Breast epithelium (tissue), 3 donors: ENCODE measurements around the gene AFG1L.

Experiments
- POLR2A ChIP-seq: fragments of 450-650 bp; IDR thresholded peaks from one replicate; pipeline ENCODE4 v1.6.1; 2016; ENCODE audit warnings: antibody characterized with exemption, mild to moderate bottlenecking, moderate library complexity
- POLR2AphosphoS5 ChIP-seq, 3 donors: sonication (generic); formaldehyde crosslinking; IDR thresholded peaks; one replicate each; pipeline ENCODE4 v1.6.1; 2017; ENCODE audit warnings: antibody characterized with exemption in 3 of 3
- TF ChIP-seq, protein P1 (sequence below), 3 donors: fragments of 450-650 bp; IDR thresholded peaks; one replicate each; pipeline ENCODE4 v1.5.1; 2016 to 2017; ENCODE audit warnings: antibody characterized with exemption in 3 of 3, mild to moderate bottlenecking in 3 of 3, moderate library complexity in 3 of 3

- TF ChIP-seq, protein P1, sequence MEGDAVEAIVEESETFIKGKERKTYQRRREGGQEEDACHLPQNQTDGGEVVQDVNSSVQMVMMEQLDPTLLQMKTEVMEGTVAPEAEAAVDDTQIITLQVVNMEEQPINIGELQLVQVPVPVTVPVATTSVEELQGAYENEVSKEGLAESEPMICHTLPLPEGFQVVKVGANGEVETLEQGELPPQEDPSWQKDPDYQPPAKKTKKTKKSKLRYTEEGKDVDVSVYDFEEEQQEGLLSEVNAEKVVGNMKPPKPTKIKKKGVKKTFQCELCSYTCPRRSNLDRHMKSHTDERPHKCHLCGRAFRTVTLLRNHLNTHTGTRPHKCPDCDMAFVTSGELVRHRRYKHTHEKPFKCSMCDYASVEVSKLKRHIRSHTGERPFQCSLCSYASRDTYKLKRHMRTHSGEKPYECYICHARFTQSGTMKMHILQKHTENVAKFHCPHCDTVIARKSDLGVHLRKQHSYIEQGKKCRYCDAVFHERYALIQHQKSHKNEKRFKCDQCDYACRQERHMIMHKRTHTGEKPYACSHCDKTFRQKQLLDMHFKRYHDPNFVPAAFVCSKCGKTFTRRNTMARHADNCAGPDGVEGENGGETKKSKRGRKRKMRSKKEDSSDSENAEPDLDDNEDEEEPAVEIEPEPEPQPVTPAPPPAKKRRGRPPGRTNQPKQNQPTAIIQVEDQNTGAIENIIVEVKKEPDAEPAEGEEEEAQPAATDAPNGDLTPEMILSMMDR (IDR thresholded peaks at IDR 0.05): no peak
- TF ChIP-seq POLR2AphosphoS5 (IDR thresholded peaks at IDR 0.05) (no peak), POLR2A (no peak)
Measured at GRCh38 chr6:108482559-108482958, 187.7 kb downstream of the AFG1L start.
